Activated T-helper 1 cell treated with anti-CD3 and anti-CD28 coated beads, Interleukin-12 subunit alpha, Interleukin-12 subunit beta, Interleukin-2, Interleukin-4 antibody, amounts not matched to agents 30 ng/mL and 10 ng/mL and 1 ng/mL, durations not matched to agents 14 hours and 24 hours and 36 hours (primary cell): ENCODE data around the gene ISOC1. TPM values are rescaled to one million over a fixed set of nuclear protein-coding genes. Genes with fewer than 3 reads are reported as not detected.

Experiments
- DNase-seq: peaks from one replicate; pipeline ENCODE4 v3.0.0; 2021; ENCODE audit warnings: low spot score
- H3K27ac Mint-ChIP-seq: one replicate; pipeline ENCODE4 v1.8.0; 2021; ENCODE audit warnings: mild to moderate bottlenecking, mixed read lengths
- H3K27me3 Mint-ChIP-seq: one replicate; pipeline ENCODE4 v1.8.0; 2022; ENCODE audit warnings: mild to moderate bottlenecking, moderate library complexity, mixed read lengths; ENCODE audit not compliant: insufficient read depth
- H3K36me3 Mint-ChIP-seq: one replicate; pipeline ENCODE4 v1.8.0; 2021; ENCODE audit warnings: low read depth, mixed read lengths
- H3K4me1 Mint-ChIP-seq: one replicate; pipeline ENCODE4 v1.8.0; 2021; ENCODE audit warnings: low read depth, mixed read lengths
- H3K4me3 Mint-ChIP-seq: one replicate; pipeline ENCODE4 v1.8.0; 2021; ENCODE audit warnings: mild to moderate bottlenecking, moderate library complexity, mixed read lengths
- H3K9me3 Mint-ChIP-seq: one replicate; pipeline ENCODE4 v1.8.0; 2021; ENCODE audit warnings: mixed read lengths
- intact Hi-C: fragments of 100-400 bp; cut with micrococcal nuclease; formaldehyde crosslinking; loops from one replicate; pipeline ENCODE4 v1.15.1; 2024
- total RNA-seq: library from RNA; stranded (reverse); gene quantifications from 2 replicates; pipeline ENCODE4 v1.2.3, GENCODE V29; 2022

Gene ISOC1
- total RNA-seq, 1 donor from 2014 or later = 32.4 TPM

DNA sequence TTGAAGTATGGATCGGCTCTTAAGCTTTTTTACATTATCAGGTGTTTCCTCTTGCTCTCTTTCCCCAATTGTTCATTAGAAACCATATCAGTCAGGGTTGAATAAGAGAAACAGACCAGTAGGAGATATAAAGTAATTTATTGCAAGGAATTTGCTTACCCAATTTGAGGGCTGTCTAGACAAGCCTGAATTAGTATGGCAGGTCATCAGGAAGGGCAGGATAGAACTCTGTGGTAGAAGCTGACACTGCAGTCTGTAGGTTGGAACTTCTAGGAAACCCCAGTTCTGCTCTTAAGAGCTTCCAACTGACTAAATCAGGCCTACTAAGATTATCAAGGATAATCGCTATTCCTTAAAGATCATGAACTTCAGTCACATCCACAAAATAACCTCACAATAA lies 24.3 kb downstream of the ISOC1 start:
- H3K9me3 Mint-ChIP-seq = no peaks in the 10 kb centered on the region
- H3K36me3 Mint-ChIP-seq = no peaks in the 10 kb centered on the region
- no peaks in the 10 kb centered on the region for H3K27me3 Mint-ChIP-seq
- no peak for DNase-seq
- H3K4me1 Mint-ChIP-seq = peaks cover 6% of the 10 kb centered on the region
- no peak overlapping the region for H3K4me3 Mint-ChIP-seq
- no peak overlapping the region for H3K27ac Mint-ChIP-seq
- intact Hi-C loops = no loop called here

DNA sequence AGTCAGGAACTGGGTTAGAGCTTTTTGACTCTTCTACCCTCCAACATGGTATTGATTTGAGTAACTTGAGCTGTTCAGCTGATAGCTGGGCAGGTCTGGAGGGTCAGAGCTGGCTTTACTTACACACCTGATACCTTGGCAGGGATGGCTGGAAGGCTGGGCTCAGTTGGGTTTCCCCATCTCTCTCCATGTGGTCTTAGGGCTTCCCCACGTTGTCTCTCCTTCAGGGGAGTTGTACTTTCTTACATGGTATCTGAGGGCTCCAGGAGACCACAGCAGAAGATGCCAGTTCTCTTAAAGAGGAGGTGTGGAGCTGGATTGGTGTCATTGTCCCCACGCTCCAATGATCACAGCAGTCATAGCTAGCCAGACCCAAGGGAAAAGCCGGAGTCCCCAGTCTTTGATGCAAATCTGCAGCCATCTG lies 25.6 kb downstream of the ISOC1 start:
- Mint-ChIP-seq H3K27me3 (no peaks in the 10 kb centered on the region), H3K9me3 (no peaks in the 10 kb centered on the region), H3K36me3 (no peaks in the 10 kb centered on the region), H3K4me1 (peaks cover under 1% of the 10 kb centered on the region), H3K27ac (no peak overlapping the region), H3K4me3 (no peak overlapping the region)
- DNase-seq = no peak
- intact Hi-C loops = no loop called here

DNA sequence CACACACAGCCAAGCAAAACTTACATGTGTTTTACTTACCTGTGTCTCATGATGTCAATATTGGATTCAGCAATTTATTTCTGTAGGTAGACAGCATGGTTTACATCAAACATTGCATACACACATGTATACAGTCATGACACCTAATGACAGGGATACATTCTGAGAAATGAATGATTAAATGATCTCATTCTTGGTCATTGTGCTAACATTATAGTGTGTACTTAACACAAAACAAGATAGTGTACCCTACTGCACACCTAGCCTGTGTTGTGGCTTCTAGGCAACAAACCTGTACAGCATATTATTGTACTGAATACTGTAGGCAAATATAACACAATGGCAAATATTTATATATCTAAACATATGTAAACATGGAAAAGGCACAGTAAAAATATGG lies 28.0 kb downstream of the ISOC1 start:
- no peaks in the 10 kb centered on the region for H3K27me3 Mint-ChIP-seq
- intact Hi-C loops = no loop called here
- H3K27ac Mint-ChIP-seq = no peak overlapping the region

DNA sequence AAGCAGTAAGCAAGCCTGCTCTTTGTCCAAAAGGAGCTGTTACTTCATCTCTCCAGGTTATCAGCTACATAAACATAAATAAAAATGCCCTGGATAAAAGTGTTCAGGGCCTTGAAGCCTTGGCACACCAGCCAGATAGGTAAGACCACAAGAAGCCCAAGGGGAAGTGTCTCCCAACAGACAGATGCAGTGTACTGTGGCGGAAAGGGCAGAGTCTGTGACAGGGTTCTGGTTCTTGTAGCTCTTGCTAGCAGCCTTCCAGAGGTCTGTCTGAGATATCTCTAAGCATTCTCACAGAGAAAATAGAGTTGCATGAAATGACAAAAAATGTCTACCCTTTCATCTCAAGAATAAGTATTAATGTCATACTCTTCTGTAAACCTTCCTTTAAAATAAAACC lies 30.1 kb downstream of the ISOC1 start:
- H3K27me3 Mint-ChIP-seq = no peaks in the 10 kb centered on the region

More for the DNA sequence above, 28.0 kb downstream of the ISOC1 start:
- no peak for DNase-seq
- Mint-ChIP-seq H3K36me3 (peaks cover 4% of the 10 kb centered on the region), H3K4me3 (no peak overlapping the region), H3K9me3 (no peaks in the 10 kb centered on the region), H3K4me1 (peaks cover 15% of the 10 kb centered on the region)

DNA sequence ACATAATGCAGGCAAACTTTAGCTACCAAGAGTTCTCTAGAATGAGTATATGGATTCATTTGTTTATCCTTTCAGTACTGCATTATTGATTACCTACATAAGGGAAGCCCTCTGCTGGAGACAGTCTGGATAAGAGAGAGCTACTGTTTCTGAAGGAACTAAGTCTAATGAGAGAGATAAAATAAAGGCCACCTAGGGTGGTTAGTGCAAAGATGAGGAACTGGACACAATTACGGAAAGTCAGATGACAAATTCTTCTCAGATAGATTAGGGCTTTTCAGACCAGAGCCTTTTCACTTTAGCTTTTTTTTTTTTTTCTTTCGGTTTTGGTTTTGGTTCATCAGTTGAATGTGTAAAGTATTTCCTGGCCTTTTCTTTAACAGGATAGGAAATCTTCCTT lies 31.3 kb downstream of the ISOC1 start:
- Mint-ChIP-seq H3K27ac (peak overlapping the region; percentile 73), H3K9me3 (no peaks in the 10 kb centered on the region), H3K36me3 (peaks cover 4% of the 10 kb centered on the region), H3K4me1 (peaks cover 15% of the 10 kb centered on the region), H3K4me3 (peak overlapping the region; percentile 61), H3K27me3 (no peaks in the 10 kb centered on the region)
- intact Hi-C loops = loop anchor here (1.0 kb wide), 2 partner anchors 32 to 221 kb away; partner anchors contain the start of gene ISOC1
- no peak for DNase-seq

More for the DNA sequence above, 30.1 kb downstream of the ISOC1 start:
- H3K36me3 Mint-ChIP-seq = peaks cover 4% of the 10 kb centered on the region
- no peak for DNase-seq
- no peak overlapping the region for H3K27ac Mint-ChIP-seq
- intact Hi-C loops = no loop called here
- H3K4me3 Mint-ChIP-seq = no peak overlapping the region
- H3K9me3 Mint-ChIP-seq = no peaks in the 10 kb centered on the region
- H3K4me1 Mint-ChIP-seq = peaks cover 15% of the 10 kb centered on the region

DNA sequence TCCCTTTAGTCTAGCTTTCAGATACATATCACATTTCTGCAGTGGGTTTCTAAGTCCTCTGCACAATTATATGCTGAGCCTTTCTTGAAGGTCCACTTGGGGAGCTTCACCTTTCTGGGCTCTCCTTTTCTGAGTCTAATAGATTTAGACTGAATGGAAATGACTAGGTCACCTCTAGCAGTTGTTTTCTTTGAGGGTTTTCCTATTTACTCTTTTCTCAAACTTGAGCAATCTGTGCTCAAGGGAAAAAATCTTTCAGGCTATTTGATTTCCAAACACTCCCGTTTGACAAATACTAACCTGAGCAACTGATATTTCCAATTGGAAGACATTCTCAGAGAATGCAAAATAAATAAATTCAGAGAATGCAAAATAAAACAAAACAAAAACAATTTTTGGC lies 39.0 kb downstream of the ISOC1 start:
- DNase-seq = no peak
- Mint-ChIP-seq H3K27me3 (peaks cover 7% of the 10 kb centered on the region), H3K9me3 (no peaks in the 10 kb centered on the region), H3K27ac (no peak overlapping the region), H3K4me1 (no peaks in the 10 kb centered on the region), H3K4me3 (no peak overlapping the region), H3K36me3 (no peaks in the 10 kb centered on the region)
- intact Hi-C loops = no loop called here

DNA sequence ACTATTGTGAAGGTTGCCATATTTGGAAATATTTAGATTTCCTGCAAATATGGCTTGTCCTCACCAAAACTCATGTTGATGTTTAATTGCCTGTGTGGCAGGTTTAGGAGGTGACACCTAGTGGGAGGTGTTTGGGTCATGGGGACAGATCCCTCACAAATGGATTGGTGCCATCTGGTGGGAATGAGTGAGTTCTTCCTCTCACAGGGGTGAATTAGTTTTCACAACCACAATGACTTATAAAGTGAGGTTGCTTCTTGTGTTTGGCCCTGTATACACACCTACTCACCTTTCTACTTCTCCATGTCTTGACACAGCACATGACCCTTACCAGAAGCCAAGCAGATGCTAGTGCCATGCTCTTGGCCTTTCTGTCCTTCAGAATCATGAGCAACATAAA lies 41.1 kb downstream of the ISOC1 start:
- intact Hi-C loops = loop anchor here (2.0 kb wide), 1 partner anchor 231 kb away; no protein-coding TSS in a partner anchor
- no peaks in the 10 kb centered on the region for H3K36me3 Mint-ChIP-seq
- no peaks in the 10 kb centered on the region for H3K4me1 Mint-ChIP-seq
- no peak for DNase-seq
- H3K27ac Mint-ChIP-seq = no peak overlapping the region
- H3K9me3 Mint-ChIP-seq = no peaks in the 10 kb centered on the region
- no peak overlapping the region for H3K4me3 Mint-ChIP-seq
- peaks cover 7% of the 10 kb centered on the region for H3K27me3 Mint-ChIP-seq

DNA sequence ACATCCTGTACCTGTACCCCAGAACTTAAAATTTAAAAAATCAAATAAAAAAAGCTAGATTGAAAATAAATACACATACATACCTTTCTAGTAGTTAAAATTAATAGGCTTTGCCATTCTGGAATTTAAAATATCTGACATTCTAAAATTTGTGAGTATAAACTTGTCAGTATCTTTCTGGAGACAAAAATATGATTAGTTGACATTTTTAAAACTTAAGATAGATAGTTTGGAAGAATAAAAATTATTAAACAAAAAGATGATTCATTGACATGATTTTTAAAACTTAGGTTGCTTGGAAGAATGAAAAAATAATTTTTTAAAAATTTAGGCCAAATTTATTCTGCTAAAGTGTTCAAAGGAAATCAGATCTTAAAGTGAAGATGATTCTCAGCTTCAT lies 43.1 kb downstream of the ISOC1 start:
- H3K4me1 Mint-ChIP-seq = no peaks in the 10 kb centered on the region
- DNase-seq = no peak
- no peaks in the 10 kb centered on the region for H3K9me3 Mint-ChIP-seq
- H3K4me3 Mint-ChIP-seq = no peak overlapping the region
- peaks cover 7% of the 10 kb centered on the region for H3K27me3 Mint-ChIP-seq
- intact Hi-C loops = no loop called here
- H3K27ac Mint-ChIP-seq = no peak overlapping the region
- no peaks in the 10 kb centered on the region for H3K36me3 Mint-ChIP-seq

DNA sequence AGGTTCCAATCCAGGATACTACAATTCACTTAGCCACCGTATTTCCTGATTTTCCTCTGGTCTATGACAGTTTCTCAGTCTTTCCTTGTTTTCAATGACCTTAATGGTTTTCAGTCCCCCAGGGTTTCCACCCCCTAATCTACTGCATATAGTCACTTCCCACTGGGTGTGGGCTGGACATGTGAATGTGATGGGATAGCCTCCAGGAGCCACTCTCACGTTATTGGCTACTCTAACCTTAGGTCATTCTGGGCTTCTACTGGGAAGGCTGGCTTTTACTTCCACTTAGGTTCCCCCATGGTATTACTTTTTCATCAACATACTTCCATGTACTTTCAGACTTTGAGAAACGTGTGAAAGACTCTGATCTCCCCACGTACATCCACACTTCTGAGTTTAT lies 46.5 kb downstream of the ISOC1 start:
- H3K27me3 Mint-ChIP-seq = no peaks in the 10 kb centered on the region
- H3K36me3 Mint-ChIP-seq = no peaks in the 10 kb centered on the region
- no peak overlapping the region for H3K27ac Mint-ChIP-seq
- intact Hi-C loops = no loop called here
- no peak overlapping the region for H3K4me3 Mint-ChIP-seq
- H3K4me1 Mint-ChIP-seq = no peaks in the 10 kb centered on the region
- H3K9me3 Mint-ChIP-seq = no peaks in the 10 kb centered on the region
- DNase-seq = no peak

DNA sequence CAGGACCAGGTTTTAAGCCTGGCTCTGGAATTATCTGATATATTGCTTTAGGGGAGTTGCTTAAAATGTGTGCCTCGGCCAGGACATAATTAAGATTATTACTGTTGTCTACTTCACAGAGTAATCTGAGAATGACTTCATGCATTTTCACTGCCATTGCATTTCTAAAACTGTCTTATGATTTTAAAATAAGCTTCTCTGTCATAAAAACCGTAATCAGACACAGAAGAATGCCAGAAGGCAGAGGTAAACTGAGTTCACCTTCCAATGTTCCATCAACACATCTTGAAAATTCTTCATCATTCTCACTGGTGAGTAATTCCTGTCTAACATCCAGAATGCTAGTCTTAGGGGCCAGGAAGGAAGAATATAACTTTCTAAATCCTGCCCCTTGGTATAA lies 47.1 kb downstream of the ISOC1 start:
- Mint-ChIP-seq H3K36me3 (no peaks in the 10 kb centered on the region), H3K27ac (no peak overlapping the region), H3K4me3 (no peak overlapping the region), H3K9me3 (no peaks in the 10 kb centered on the region), H3K4me1 (no peaks in the 10 kb centered on the region), H3K27me3 (no peaks in the 10 kb centered on the region)
- no peak for DNase-seq
- intact Hi-C loops = no loop called here

DNA sequence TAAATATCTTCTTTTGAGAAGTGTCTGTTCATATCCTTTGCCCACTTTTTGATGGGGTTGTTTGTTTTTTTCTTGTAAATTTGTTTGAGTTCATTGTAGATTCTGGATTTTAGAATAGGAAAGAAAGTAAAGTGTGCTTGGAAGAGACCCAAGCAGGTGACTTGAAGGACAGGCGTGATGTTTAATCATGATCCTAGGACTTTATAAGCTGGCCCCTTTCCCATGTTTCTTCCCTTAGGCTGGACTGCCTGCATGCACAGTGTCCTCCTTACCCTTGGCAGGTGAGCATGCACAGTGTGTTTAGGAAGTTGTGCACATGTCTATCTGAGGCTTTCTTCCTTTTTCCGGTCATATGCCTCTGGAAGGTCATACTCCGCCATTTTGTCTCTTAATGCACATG lies 61.3 kb downstream of the ISOC1 start:
- intact Hi-C loops = no loop called here
- H3K9me3 Mint-ChIP-seq = peaks cover under 1% of the 10 kb centered on the region
- no peaks in the 10 kb centered on the region for H3K4me1 Mint-ChIP-seq
- H3K36me3 Mint-ChIP-seq = no peaks in the 10 kb centered on the region
- no peak overlapping the region for H3K4me3 Mint-ChIP-seq
- H3K27ac Mint-ChIP-seq = no peak overlapping the region
- no peaks in the 10 kb centered on the region for H3K27me3 Mint-ChIP-seq
- no peak for DNase-seq

DNA sequence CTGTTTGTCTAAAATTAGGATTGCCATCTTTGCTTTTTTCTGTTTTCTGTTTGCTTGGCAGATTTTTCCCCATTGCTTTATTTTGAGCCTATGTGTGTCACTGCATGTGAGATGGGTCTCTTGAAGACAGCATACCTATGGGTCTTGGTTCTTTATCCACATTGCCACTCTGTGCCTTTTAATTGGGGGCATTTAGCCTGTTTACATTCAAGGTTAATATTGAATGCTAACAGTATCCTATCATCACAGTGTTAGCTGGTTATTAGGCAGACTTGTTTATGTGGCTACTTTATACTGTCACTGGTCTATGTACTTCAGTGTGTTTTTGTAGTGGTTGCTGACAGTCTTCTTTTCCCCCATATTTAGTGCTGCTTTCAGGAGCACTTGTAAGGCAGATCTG lies 67.3 kb downstream of the ISOC1 start:
- intact Hi-C loops = no loop called here
- H3K4me3 Mint-ChIP-seq = no peak overlapping the region
- peaks cover 7% of the 10 kb centered on the region for H3K9me3 Mint-ChIP-seq
- H3K36me3 Mint-ChIP-seq = no peaks in the 10 kb centered on the region
- H3K4me1 Mint-ChIP-seq = no peaks in the 10 kb centered on the region
- H3K27ac Mint-ChIP-seq = no peak overlapping the region
- H3K27me3 Mint-ChIP-seq = no peaks in the 10 kb centered on the region
- no peak for DNase-seq
